Endothelial cell of umbilical vein (primary cell): ENCODE results near the gene TMEM174. TPM values are rescaled to one million over a fixed set of nuclear protein-coding genes. Genes with fewer than 3 reads are reported as not detected.

Source experiments
- BruUV-seq: library from RNA; stranded (reverse); fragments of 400-500 nt; replicated peaks from 2 replicates; lab custom pipeline; 2021; lab: Mats Ljungman, UMichigan
- CTCF ChIA-PET: fragments of 300-600, 350-600 bp; sonication (Branson Sonifier 250); formaldehyde crosslinking; loops from one replicate; lab custom pipeline; 2021; ENCODE audit warnings: antibody characterized with exemption, inconsistent platforms; lab: Charles Lee
- POLR2A ChIA-PET: fragments of 300-600, 350-600 bp; sonication (Branson Sonifier 250); formaldehyde crosslinking; loops from one replicate; lab custom pipeline; 2021; ENCODE audit warnings: antibody characterized with exemption, inconsistent platforms; lab: Charles Lee
- DNase-seq: peaks from one replicate; pipeline ENCODE4 v3.0.0-alpha.2; 2011; ENCODE audit warnings: low read depth, low spot score
- FAIRE-seq: peaks from 2 replicates; lab custom pipeline; 2011; peaks lifted over from hg19 to GRCh38; lab: Jason Lieb, UNC
- H2AFZ ChIP-seq: 2 replicates; pipeline ENCODE4 v1.6.0; 2012; ENCODE audit warnings: low read depth, low read length, control low read depth, inconsistent platforms
- H3K27ac ChIP-seq: 2 replicates; pipeline ENCODE4 v1.5.1; 2011; ENCODE audit warnings: low read depth, mild to moderate bottlenecking, control low read depth, low read length, moderate library complexity; ENCODE audit not compliant: insufficient read depth
- H3K27me3 ChIP-seq, 2 experiments: 2 replicates each; pipeline versions ENCODE4 v1.6.0 to v1.6.1; 2011; ENCODE audit warnings: low read length in 2 of 2, mixed read lengths in 1 of 2; ENCODE audit not compliant: control insufficient read depth in 2 of 2, insufficient read depth in 2 of 2
- H3K36me3 ChIP-seq, 2 experiments: 2 replicates in 1 of 2; 3 replicates in 1 of 2; pipeline ENCODE4 v1.5.1; 2011; ENCODE audit warnings: low read length in 2 of 2, mild to moderate bottlenecking in 1 of 2, moderate library complexity in 1 of 2; ENCODE audit not compliant: control insufficient read depth in 2 of 2, insufficient read depth in 2 of 2; ENCODE audit errors: extremely low read depth in 1 of 2
- H3K4me1 ChIP-seq: 3 replicates; pipeline ENCODE4 v1.5.1; 2011; ENCODE audit warnings: mild to moderate bottlenecking, low read length; ENCODE audit not compliant: control insufficient read depth, insufficient read depth; ENCODE audit errors: extremely low read depth
- H3K4me2 ChIP-seq: 2 replicates; pipeline ENCODE4 v1.6.1; 2011; ENCODE audit warnings: low read length, control low read depth, mixed read lengths; ENCODE audit not compliant: insufficient read depth
- H3K4me3 ChIP-seq, 3 experiments: fragments of 200-600 bp in 1 of 3; sonication (generic), shearing (Covaris generic) in 1 of 3; replicated peaks in 1 of 3; 2 replicates each; pipeline ENCODE4 v1.5.1; 2011 to 2016; ENCODE audit warnings: control low read depth in 3 of 3, low read length in 3 of 3, mild to moderate bottlenecking in 2 of 3, inconsistent platforms in 1 of 3, low read depth in 1 of 3, moderate library complexity in 1 of 3; ENCODE audit not compliant: insufficient read depth in 1 of 3
- H3K79me2 ChIP-seq: 2 replicates; pipeline ENCODE4 v1.6.0; 2012; ENCODE audit warnings: low read length, inconsistent platforms; ENCODE audit not compliant: control insufficient read depth, insufficient read depth
- H3K9ac ChIP-seq: replicated peaks from 2 replicates; pipeline ENCODE3; 2011; ENCODE audit warnings: low read length, control low read depth; ENCODE audit not compliant: insufficient read depth; ENCODE audit errors: extremely low read depth
- H3K9me1 ChIP-seq: replicated peaks from 3 replicates; pipeline ENCODE4 v1.6.0; 2011; ENCODE audit warnings: mild to moderate bottlenecking, low read length; ENCODE audit not compliant: control insufficient read depth, insufficient read depth; ENCODE audit errors: extremely low read depth
- H3K9me3 ChIP-seq: replicated peaks from 2 replicates; pipeline ENCODE4 v1.5.1; 2012; ENCODE audit warnings: low read length, inconsistent platforms; ENCODE audit not compliant: control insufficient read depth, insufficient read depth
- H4K20me1 ChIP-seq: replicated peaks from 2 replicates; pipeline ENCODE3; 2011; ENCODE audit warnings: mild to moderate bottlenecking, low read length; ENCODE audit not compliant: control insufficient read depth, insufficient read depth; ENCODE audit errors: extremely low read depth
- FOS ChIP-seq: IDR thresholded peaks from 2 replicates; pipeline ENCODE4 v1.6.1; 2011; ENCODE audit warnings: mild to moderate bottlenecking, low read length, moderate library complexity, borderline replicate concordance; ENCODE audit not compliant: insufficient read depth
- GATA2 ChIP-seq: IDR thresholded peaks from 2 replicates; pipeline ENCODE4 v1.7.0; 2011; ENCODE audit warnings: low read depth, mild to moderate bottlenecking, moderate library complexity, mixed read lengths, low read length; ENCODE audit not compliant: insufficient read length, insufficient read depth
- MYC ChIP-seq: IDR thresholded peaks from one replicate; pipeline ENCODE4 v1.6.1; 2011; ENCODE audit warnings: mild to moderate bottlenecking, low read depth, low read length
- POLR2AphosphoS5 ChIP-seq: IDR thresholded peaks from 2 replicates; pipeline ENCODE4 v1.6.1; 2012; ENCODE audit warnings: low read depth, mild to moderate bottlenecking, control low read depth, low read length, moderate library complexity; ENCODE audit not compliant: insufficient read depth
- dilution Hi-C: fragments of 300-500 bp; cut with MboI; formaldehyde crosslinking; loops from one replicate; pipeline ENCODE4 v1.15.0; 2019; ENCODE audit warnings: low sequenced_read_pairs; ENCODE audit not compliant: extremely low pct_ligation_motif_present
- intact Hi-C: fragments of 100-400 bp; cut with micrococcal nuclease; formaldehyde crosslinking; loops from one replicate; pipeline ENCODE4 v1.10.0; 2022
- polyA plus RNA-seq, 4 experiments: library from polyadenylated mRNA; depleted of rRNA in 3 of 4; stranded (reverse) in 3 of 4; unstranded in 1 of 4; fragments of >200 nt; gene quantifications; 2 replicates each; pipeline versions ENCODE4 v1.2.1 to v1.2.3, GENCODE V29; 2011 to 2012; ENCODE audit warnings: missing spikeins in 1 of 4
- total RNA-seq: library from RNA; stranded (reverse); gene quantifications from 2 replicates; pipeline ENCODE4 v1.2.3, GENCODE V29; 2021
- TF ChIP-seq, protein P1 (sequence below), 2 donors: IDR thresholded peaks; 1 replicate in 1 of 2; 2 replicates in 1 of 2; pipeline ENCODE4 v1.5.1; 2011; ENCODE audit warnings: low read length in 2 of 2, mild to moderate bottlenecking in 2 of 2, moderate library complexity in 2 of 2, control low read depth in 1 of 2, inconsistent platforms in 1 of 2, low read depth in 1 of 2; ENCODE audit not compliant: insufficient read depth in 1 of 2; ENCODE audit errors: extremely low read depth in 1 of 2
- TF ChIP-seq, protein P2 (sequence below): IDR thresholded peaks from 2 replicates; pipeline ENCODE4 v1.6.1; 2011; ENCODE audit not compliant: insufficient read depth, insufficient read length

TMEM174 gene
- total and polyA plus RNA-seq, 2 donors (not counting 3 experiments of a cell fraction or from before 2014, with no cell fraction given), result not detected

DNA sequence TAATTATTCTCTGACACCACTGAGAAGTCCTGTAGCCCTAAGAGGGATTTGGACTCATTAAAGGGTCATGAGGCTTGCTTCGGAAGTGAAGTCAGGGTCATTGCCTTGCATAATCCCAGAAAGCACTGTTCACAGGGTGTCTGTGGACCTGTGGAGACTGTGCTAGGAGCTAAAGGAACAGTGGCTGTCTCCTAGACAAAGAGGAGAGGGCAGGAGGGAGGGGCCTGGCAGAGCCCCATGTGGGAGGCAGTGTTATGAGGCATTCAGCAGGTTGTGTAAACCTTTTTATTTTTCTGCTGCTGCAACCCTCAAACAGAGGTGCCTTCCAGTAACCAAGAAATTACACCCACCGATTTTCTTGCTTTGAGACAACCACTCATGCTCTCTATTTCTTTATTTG, 3.3 kb downstream of the TMEM174 start:
- CTCF ChIA-PET, result interaction anchor here (1.3 to 1.8 kb wide), 3 partner anchors 13 to 40 kb away, joined by 5 to 9 read pairs (median 7); no protein-coding TSS in a partner anchor
- intact Hi-C loops, result loop anchor here (10.0 kb wide), 1 partner anchor 251 kb away; no protein-coding TSS in a partner anchor
- no peaks in the 10 kb centered on the region for H3K79me2 ChIP-seq
- no peak overlapping the region for H3K9ac ChIP-seq
- H3K36me3 ChIP-seq, result no peaks in the 10 kb centered on the region
- no peak for DNase-seq
- no peak overlapping the region for H3K4me2 ChIP-seq
- H3K9me1 ChIP-seq, result no peaks in the 10 kb centered on the region
- TF ChIP-seq, protein P1, sequence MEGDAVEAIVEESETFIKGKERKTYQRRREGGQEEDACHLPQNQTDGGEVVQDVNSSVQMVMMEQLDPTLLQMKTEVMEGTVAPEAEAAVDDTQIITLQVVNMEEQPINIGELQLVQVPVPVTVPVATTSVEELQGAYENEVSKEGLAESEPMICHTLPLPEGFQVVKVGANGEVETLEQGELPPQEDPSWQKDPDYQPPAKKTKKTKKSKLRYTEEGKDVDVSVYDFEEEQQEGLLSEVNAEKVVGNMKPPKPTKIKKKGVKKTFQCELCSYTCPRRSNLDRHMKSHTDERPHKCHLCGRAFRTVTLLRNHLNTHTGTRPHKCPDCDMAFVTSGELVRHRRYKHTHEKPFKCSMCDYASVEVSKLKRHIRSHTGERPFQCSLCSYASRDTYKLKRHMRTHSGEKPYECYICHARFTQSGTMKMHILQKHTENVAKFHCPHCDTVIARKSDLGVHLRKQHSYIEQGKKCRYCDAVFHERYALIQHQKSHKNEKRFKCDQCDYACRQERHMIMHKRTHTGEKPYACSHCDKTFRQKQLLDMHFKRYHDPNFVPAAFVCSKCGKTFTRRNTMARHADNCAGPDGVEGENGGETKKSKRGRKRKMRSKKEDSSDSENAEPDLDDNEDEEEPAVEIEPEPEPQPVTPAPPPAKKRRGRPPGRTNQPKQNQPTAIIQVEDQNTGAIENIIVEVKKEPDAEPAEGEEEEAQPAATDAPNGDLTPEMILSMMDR (IDR thresholded peaks at IDR 0.05; ENCODE audit: extremely low read depth in 1 of 2, insufficient read depth in 1 of 2, low read depth in 1 of 2, low read length in 2 of 2), result no peak
- no peak for TF ChIP-seq POLR2AphosphoS5
- TF ChIP-seq FOS, result no peak
- TF ChIP-seq MYC, result no peak
- TF ChIP-seq, protein P2, sequence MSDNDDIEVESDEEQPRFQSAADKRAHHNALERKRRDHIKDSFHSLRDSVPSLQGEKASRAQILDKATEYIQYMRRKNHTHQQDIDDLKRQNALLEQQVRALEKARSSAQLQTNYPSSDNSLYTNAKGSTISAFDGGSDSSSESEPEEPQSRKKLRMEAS, result no peak
- TF ChIP-seq GATA2, result no peak
- no TSS peak for BruUV-seq
- H3K9me3 ChIP-seq, result no peaks in the 10 kb centered on the region
- no peak overlapping the region for H3K4me3 ChIP-seq
- H3K4me1 ChIP-seq, result no peaks in the 10 kb centered on the region
- peaks cover 39 to 78% of the 10 kb centered on the region in 2 experiments for H3K27me3 ChIP-seq
- no peak overlapping the region for H3K27ac ChIP-seq
- no peak for FAIRE-seq
- dilution Hi-C loops, result no loop called here
- POLR2A ChIA-PET, result no interaction called here
- H4K20me1 ChIP-seq, result no peaks in the 10 kb centered on the region
- H2AFZ ChIP-seq, result no peak overlapping the region
